Neural progenitor cell (in vitro differentiated cells): ENCODE results near the gene LITAFD.

Experiments
- CTCF ChIP-seq: fragments of 200-600 bp; sonication (generic); IDR thresholded peaks from 2 replicates; pipeline ENCODE4 v1.5.1; 2017; ENCODE audit warnings: antibody characterized with exemption, mild to moderate bottlenecking
- EZH2 ChIP-seq: fragments of 200-600 bp; sonication (generic); IDR thresholded peaks from 2 replicates; pipeline ENCODE4 v1.6.1; 2017; ENCODE audit warnings: antibody characterized with exemption, mild to moderate bottlenecking, moderate library complexity
- EZH2phosphoT487 ChIP-seq: fragments of 200-600 bp; sonication (generic); IDR thresholded peaks from 2 replicates; pipeline ENCODE4 v1.6.1; 2017; ENCODE audit warnings: antibody characterized with exemption

DNA sequence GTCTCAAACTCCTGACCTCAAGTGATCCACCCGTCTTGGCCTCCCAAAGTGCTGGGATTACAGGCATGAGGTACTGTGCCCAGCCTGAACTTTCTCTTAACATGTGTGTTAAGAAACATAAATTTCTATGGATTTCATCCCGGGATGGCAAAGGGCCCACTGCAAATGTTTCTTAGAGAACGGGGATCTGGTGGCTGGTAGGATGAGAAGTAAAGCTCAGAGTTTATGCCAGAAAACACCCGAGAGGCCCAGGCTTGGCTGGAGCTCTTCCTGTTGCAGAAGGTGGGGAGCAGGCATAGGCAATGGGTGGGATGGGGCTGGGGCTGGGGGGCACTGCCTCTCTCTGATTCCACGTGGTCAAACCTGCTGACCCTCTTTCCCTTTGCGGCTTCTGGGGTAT lies 7.8 kb upstream of the LITAFD start:
- no peak for TF ChIP-seq CTCF
- no peak for TF ChIP-seq EZH2phosphoT487
- no peak for TF ChIP-seq EZH2
